HG03139 (cell line): ENCODE results near the gene ATP13A2.

ENCODE experiments used
- ATAC-seq: cut with Tn5 transposase; IDR thresholded peaks from one replicate; pipeline ENCODE4 v1.9.1; 2021; ENCODE audit not compliant: unreplicated experiment

ATP13A2 gene

DNA sequence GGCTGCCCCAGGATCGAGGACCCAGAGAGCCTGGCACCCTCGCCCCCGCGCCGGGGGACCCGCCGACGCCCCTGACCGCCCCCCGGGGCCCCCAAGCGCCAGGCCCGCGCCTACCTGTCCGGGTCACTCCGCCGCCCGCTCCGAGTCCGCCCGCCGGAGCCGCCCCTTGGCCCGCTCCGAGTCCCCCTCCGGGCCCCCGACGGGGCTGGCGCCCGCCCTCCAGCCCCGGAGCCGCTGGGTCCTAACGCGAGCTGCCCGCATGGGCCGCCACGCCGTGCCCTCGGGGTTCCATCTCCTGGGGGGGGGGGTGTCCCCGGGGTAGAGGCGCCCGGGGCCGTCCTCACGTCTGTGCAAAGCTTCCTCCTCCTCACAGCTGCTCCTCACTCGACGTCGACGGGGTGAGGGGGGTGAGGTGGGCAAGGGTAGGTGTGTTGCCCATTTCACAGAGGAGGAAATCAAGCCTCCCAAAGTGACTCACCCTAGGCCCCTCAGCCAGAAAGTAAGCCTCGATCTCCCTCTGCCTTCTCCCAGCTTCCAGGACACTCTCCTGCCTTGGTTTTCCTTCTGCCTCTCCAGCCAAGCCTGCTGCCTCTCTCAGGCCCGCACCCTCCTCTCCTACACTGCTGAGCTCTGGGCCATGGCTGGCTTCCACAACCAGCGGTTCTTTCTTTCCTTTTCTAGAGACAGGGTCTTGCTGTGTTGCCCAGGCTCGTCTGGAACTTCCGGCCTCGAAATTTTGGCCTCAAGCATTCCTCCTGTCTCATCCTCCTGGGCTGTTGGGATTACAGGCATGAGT lies 31.1 kb downstream of the ATP13A2 start, which contains the start of gene MFAP2:
MFAP2 (minus strand) TSS at position 148 of the 796 bp plus-strand sequence. CDS start 2,347 bp downstream, outside the sequence.
- ATAC-seq: no peak

GRCh38 chr1:16979475-16980327 lies 32.0 kb downstream of the ATP13A2 start:
- ATAC-seq: no peak

DNA sequence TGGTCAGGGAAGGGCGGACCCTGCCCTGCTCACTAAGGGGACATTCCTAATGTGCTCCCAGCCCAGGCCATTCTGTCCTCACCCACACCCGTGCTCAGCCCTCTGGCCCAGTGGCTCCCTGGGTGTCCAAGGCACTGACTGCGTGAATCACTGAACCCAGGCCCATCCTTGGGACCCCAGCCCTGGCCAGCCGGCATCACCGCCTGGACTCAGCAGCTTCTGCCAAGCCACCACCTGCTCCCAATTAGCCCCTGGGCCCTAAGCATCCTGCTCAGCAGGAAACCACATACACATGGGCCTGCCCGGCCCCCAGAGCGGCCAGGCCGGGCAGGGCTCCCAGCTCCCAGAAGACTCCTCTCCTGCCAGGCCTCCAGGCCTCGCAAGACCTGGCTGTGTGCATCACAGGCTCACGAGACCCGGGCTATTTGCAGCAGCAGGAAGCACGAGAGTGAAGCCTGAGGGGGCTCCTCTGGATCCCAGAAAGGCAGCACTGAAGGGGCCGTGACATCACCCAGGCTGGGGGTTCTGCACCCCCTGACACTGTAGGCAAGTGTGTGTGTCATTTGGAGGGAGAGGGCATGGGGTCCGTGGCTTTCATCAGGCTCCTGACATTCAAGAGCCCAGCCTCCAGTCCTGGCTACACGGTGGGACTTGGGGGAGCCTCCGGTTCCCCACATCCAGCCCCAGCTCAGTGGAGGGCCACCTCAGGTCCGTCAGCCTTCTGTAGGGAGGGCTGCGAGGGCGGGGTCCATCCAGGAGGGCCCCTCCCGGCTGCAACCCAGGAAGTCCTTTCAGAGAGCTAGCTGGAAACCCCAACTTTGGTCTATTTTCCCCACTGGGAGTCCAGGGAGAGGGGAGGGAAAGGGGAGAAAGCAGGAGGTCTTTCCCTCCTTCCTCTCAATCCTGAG lies 32.9 kb downstream of the ATP13A2 start:
- ATAC-seq: no peak

DNA sequence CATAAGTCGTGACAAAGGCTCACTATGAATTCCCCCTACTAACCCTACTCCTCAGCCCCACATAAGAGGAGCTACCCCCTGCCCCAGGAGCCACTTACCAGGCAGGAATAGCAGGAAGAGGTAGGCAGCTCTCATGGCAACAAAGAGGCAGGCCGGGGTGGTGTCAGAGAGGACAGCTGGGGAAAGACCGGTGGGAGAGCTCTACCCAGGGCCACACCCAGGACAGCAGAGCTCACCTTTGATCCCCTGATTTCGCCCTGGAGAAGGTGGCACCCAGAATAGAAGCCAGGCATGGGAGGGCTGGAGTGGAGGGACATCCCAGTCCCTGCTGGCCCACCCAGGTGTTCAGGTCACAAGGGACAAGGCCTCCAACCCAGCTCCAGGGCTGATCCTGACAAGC lies 33.6 kb downstream of the ATP13A2 start:
- no peak for ATAC-seq

DNA sequence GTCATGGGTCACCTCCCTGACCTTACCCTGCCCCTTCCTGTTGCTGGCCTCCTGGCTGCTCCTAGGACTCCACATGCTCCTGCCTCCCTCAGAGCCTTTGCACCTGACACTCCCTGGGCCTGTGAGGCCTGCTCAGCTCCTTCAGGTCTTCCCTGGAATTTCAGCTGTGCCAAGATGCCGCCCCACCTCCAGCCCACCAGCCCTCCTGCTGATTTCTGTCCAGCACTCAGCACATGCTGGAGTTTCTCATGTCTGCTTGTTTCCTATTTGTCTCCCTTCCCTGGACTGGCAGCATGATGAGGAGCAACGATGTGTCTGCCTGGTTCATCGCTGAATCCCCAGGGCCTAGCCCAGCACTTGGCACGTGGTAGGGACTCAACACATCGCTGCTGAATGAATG lies 34.4 kb downstream of the ATP13A2 start:
- no peak for ATAC-seq

DNA sequence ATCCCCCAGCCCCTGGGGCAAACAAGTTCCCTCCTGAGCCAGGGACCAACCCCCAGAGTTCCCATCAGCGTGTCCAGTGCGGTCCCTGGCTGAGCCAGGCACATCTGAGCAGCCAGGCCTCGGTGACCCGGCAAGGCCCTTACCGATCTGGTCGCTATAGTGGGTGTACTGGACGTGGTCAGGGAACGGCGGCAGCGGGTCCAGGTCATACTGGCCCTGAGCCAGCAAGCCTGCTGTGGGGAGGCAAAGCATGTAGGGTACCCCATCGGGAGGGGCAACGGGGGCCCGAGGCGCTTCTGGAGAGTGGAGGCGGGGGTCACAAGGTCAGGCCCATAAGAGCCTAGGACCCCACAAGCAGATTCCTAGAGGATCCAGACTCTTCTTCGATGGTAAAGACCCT lies 34.8 kb downstream of the ATP13A2 start:
- ATAC-seq: no peak

DNA sequence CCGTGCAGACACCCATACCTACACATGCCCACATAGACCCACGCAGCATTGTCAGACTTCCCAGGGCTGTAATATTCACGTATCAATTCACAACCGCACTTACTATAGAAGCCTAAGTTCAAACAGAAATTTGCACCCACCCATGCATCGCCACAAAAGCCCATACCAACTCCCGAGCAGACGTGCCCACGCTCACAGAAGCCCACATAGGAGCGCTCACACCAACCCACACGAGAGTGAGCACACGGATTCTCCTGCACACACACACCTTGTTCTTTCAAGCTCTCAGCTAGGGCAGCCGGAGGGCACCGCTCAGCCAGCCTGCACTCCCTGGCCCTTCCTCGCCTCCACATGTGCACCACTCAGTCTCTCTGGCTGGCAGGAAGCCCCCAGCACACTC lies 35.9 kb downstream of the ATP13A2 start:
- no peak for ATAC-seq

- ATAC-seq: no peak
Measured at GRCh38 chr1:16975211-16975610, 36.5 kb downstream of the ATP13A2 start.

- ATAC-seq: no peak
Measured at GRCh38 chr1:16973215-16973614, 38.5 kb downstream of the ATP13A2 start.

GRCh38 chr1:16972189-16972895 lies 39.4 kb downstream of the ATP13A2 start:
- no peak for ATAC-seq

- no peak for ATAC-seq
Measured at GRCh38 chr1:16971341-16972188, 40.2 kb downstream of the ATP13A2 start.

DNA sequence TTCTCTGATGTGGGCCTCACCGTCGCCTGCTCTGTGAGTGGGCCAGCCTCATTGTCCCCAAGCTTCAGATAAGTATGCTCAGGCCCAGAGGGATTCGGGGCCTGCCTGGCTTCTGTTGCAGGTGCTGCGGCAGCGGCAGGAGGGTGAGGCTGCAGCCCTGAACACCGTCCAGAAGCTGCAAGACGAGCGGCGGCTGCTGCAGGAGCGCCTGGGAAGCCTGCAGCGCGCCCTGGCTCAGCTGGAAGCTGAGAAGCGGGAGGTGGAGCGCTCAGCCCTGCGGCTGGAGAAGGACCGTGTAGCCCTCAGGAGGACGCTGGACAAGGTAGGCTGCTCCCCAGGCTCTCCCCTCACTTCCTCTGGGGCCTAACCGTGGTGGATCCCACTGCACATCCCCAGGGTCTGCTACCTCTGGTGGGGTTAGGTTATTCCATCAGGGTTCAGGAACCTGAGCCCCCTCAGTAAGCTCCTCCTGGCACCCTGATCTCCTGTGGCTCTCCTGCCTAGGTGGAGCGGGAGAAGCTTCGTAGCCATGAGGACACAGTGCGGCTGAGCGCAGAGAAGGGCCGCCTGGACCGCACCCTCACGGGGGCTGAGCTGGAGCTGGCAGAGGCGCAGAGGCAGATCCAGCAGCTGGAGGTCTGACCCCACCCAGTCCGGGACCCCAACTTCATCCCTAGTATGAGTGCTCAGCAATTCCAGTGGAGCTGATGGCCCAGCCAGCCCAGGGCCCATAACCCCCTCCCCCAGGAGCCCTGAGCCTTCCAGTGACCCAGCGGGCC lies 41.4 kb downstream of the ATP13A2 start:
- no peak for ATAC-seq

DNA sequence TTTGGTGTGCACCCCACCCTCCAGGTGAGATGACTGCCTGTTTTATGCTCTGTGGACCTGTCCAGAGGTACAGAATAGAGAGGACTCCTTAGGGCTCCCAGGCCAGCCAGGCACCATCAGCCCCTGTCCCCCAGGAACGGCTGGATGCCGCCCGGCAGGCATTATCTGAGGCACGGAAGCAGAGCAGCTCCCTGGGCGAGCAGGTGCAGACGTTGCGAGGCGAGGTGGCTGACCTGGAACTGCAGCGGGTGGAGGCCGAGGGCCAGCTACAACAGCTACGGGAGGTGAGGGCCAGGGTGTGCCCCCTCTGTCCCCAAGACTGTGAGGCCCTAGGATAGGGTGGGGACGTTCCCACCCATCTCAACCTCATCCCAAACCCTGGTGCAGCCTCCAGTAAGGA lies 42.1 kb downstream of the ATP13A2 start:
- ATAC-seq: no peak

DNA sequence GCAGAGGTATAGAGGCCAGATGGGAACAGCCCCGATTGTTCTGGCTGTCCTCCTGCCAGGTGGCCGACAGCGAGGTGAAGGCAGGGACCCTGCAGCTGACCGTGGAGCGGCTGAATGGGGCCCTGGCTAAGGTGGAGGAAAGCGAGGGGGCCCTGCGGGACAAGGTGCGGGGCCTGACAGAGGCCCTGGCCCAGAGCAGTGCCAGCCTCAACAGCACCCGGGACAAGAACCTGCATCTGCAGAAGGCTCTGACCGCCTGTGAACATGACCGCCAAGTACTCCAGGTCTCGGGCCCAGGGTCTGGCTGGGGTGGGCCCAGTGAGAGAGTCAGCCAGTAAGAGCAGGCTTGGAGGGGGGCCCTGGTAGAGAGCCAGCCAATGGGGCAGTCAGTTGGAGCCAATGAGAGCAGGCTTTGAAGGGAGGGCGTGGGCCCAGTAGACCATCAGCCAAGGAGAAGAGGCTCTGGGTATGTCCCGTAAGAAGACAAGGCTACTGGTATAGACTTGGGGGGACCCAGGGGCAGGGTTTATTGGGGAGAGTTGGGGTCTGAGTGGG lies 42.6 kb downstream of the ATP13A2 start:
- no peak for ATAC-seq

DNA sequence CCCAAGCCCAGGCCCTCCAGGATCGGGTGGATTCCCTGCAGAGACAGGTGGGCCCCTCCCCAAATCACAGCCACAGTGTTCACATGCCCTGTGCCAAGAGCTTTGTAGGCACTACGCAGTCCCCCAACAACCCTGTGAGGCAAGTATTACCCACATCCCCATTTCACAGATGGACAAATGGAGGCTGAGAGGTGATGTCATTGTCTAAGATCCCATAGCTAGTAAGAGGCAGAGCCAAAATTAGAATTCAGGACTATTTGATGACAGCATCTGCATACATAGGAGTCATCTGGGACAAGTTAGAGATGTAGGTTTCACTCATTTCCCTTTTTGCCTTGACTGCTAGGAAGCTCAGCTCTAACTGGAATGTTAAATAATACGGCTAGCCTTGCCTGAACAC lies 43.4 kb downstream of the ATP13A2 start:
- no peak for ATAC-seq

DNA sequence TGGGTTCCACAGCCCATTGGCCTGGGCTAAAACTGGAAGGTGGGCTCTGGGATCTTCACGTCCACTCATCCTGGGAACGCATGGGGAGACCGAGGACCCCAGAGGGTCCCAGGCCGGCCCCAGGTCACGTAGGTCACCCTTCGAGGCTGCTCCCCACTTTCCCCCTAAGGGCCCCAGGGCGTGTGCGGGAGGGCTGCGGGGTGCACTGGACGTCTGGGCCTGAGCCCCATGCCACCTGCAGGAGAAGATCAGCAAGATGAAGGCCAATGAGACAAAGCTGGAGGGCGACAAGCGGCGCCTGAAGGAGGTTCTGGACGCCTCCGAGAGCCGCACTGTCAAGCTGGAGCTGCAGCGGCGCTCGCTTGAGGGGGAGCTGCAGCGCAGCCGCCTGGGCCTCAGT lies 43.8 kb downstream of the ATP13A2 start:
- no peak for ATAC-seq

GRCh38 chr1:16967095-16967575 lies 44.6 kb downstream of the ATP13A2 start:
- ATAC-seq: no peak

DNA sequence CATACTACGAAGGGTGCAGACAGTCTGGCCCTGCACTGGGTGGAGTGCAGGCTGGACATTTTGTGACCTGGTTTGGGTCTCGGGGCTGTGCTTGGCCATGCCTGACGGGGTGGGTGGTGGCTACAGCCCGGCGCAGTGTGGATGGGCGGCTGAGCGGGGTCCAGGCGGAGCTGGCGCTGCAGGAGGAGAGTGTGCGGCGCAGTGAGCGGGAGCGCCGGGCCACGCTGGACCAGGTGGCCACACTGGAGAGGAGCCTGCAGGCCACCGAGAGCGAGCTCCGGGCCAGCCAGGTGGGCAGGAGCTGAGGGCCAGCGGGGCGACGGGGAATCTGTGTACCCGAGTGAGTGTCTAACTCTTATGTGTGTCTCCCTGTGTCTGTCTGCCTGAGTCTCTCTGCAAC lies 45.4 kb downstream of the ATP13A2 start:
- ATAC-seq: no peak
